NOMO-1 treated with DMSO at 0.1 percent for 48 hours (cell line): ENCODE results near the gene TBC1D5.
"Not testable (repeated sequence)": the region's sequence is repeated elsewhere in the genome, so short reads cannot be mapped to it uniquely, and the experiment has no call there.

ENCODE experiments used
- DNase-seq: peaks from one replicate; lab custom pipeline; 2025; ENCODE audit not compliant: unreplicated experiment; lab: John Stamatoyannopoulos, UW

TBC1D5 gene

DNA sequence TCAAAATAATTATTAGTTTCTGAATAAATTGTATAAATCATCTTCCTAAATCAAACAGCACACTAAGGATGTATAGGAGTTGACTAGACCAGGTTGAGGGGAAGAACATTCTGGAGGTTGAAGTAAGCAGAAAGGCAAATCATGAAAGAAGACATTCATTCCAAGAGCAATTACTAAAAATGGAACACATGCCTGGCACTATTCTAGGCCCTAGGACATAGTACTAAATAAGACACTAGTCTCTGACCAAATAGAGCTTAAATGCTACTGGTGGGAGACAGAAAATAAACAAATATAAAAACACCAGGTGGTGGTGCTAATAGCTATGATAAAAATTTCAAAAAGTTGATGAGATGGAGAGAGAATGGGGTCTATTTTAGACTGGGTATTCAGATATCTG, 190.1 kb downstream of the TBC1D5 start:
- DNase-seq, result no peak

GRCh38 chr3:17551895-17552294, 190.5 kb downstream of the TBC1D5 start:
- DNase-seq, result no peak

DNA sequence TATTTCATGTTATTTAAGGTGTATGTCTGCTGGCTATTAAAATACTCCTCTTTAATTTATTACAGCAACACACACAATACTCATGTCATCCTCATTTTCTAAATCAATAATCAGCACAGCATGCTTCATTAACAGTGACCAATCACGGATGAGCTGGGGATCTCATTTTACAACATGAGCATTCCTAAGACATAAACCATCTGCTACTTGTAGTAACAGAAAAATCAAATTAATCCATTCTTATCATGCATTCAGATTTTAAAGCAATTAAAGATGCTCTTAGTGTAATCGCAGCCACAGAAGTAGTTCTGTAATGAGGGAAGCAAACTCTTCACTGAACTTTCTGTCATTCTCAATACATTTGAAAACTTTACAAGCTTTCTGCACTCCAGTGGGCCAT, 191.1 kb downstream of the TBC1D5 start:
- no peak for DNase-seq

DNA sequence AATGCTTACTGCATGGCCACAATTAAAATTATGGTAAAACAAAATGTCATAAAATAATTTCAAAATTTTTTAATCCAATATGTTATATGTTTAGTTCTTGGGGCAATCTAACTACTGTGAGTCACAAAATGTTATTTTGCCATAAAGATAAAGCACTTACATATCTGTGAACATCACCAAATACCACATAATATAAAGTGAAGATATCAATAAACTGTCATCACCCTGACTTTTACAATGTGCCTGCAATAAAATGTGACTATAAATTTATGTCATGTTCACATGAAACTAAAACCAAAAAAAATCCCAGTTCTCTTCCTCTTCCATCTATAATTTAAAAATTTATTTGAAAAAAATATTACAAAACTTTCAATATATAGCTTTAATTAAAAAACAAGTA, 191.8 kb downstream of the TBC1D5 start:
- no peak for DNase-seq

- no peak for DNase-seq
Measured at GRCh38 chr3:17546500-17547255, 195.8 kb downstream of the TBC1D5 start.

- DNase-seq, result no peak
Measured at GRCh38 chr3:17544632-17545031, 197.8 kb downstream of the TBC1D5 start.

GRCh38 chr3:17542591-17542990, 199.8 kb downstream of the TBC1D5 start:
- DNase-seq, result no peak

- no peak for DNase-seq
Measured at GRCh38 chr3:17539436-17539835, 203.0 kb downstream of the TBC1D5 start.

DNA sequence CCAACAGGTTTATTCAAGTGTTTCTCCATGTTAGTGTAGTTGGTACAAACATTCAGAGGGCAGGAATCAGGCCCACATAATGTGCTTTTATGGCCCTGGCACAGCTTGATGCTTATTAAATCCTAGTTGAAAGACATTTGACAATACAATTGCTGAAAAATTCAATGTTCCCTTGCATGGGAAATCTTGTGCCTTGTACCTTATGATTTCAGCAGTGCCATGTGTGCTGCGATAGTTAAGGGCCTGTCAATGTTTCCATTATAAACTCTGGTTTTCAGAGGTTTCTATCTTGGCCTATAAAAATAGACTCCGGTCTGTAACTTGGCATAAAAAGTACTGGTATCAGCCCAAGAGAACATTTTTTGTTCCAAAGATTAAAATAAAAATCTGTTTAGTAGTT, 207.2 kb downstream of the TBC1D5 start:
- no peak for DNase-seq

- not testable (repeated sequence) for DNase-seq
Measured at GRCh38 chr3:17532446-17532845, 210.0 kb downstream of the TBC1D5 start.

DNA sequence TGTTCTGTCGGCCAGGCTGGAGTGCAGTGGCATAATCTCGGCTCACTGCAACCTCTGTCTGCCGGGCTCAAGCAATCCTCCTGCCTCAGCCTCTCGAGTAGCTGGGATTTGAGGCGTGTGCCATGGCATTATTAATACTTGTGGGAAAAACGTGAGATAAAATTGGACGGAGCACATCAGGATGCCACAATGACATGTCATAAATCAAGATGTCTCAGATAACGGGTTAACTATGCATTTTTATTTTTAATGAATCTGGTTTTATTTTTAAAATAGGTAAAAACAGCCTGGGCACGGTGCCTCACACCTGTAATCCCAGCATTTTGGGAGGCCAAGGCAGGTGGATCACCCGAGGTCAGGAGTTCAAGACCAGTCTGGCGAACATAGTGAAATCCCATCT, 212.8 kb downstream of the TBC1D5 start:
- DNase-seq, result no peak

- DNase-seq, result no peak
Measured at GRCh38 chr3:17518189-17519059, 224.0 kb downstream of the TBC1D5 start.

DNA sequence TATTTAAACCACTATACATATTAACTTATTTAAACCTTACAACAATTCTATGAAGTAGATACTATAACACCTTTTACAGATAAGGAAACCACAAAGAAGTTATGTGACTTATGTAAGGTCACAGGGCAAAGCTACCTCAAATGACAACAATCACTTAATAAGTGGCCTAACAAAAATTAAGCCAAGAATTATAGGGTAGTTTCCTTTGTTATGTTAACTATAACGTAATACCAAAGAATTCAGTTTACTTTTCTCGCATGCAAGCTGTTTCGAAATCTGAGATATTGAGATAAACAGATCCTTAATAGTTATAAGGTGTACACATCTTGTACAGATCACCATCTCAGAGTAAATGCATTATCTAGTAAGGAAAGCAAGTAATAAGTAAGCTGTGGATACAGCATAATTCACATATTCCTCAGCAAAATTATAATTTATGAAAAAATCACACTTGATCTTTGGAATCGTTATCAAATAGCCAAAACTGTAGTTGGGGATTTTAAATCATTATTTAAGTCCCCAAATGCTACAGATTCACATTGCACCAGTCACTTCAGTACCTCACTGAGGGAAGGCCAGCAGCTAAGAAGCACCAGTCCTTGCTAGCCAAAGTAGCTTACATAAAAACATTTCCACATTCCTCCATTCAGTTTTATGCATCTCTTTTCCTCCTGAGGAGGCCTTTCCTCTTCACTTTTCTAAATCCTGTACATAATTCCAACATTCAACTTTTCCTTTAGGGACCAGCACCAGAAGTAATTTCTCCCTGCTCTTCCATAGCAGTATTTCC, 226.8 kb downstream of the TBC1D5 start:
- no peak for DNase-seq

GRCh38 chr3:17514597-17514996, 227.8 kb downstream of the TBC1D5 start:
- DNase-seq, result no peak

GRCh38 chr3:17510265-17510664, 232.2 kb downstream of the TBC1D5 start:
- DNase-seq, result no peak

- no peak for DNase-seq
Measured at GRCh38 chr3:17508180-17508752, 234.2 kb downstream of the TBC1D5 start.

DNA sequence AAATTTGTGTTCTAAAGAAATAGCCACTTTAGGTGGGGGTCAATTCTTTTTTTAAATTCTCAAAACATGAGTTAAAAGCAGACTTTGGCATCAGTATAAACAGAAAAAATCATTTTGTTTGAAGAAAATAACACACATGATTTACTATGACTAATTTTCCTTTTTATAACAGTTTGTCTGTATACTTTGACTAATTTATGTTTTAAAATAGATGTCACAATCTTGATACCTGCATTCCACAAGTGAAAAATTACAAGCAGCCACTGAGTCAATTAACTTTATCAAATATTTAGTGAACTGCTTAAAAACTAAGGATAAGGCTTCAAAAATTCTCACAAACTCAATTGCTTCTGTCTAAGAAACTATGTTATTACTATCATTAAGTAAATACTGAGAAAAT, 235.0 kb downstream of the TBC1D5 start:
- DNase-seq, result no peak

- DNase-seq, result no peak
Measured at GRCh38 chr3:17505856-17506255, 236.6 kb downstream of the TBC1D5 start.

GRCh38 chr3:17501745-17502144, 240.7 kb downstream of the TBC1D5 start:
- no peak for DNase-seq

DNA sequence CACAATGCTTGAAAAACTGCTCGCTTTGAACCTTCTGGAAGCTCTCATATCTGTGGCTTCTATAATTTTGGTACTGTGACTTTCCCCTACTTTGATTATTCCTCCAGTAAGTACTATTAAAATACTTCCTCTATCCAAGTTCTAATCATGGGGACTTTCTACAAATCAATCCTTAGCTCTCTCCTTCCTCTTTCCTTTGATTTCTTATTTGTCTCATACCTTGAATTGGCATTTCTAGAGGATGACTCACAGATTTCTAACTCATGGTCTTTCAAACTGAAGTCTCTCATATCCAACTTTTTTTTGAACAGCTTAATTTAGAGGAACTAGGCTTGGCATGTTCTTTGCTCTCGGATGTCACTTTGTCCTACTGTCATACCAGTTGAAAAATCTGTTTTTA, 241.8 kb downstream of the TBC1D5 start:
- DNase-seq, result peak; percentile 31

DNA sequence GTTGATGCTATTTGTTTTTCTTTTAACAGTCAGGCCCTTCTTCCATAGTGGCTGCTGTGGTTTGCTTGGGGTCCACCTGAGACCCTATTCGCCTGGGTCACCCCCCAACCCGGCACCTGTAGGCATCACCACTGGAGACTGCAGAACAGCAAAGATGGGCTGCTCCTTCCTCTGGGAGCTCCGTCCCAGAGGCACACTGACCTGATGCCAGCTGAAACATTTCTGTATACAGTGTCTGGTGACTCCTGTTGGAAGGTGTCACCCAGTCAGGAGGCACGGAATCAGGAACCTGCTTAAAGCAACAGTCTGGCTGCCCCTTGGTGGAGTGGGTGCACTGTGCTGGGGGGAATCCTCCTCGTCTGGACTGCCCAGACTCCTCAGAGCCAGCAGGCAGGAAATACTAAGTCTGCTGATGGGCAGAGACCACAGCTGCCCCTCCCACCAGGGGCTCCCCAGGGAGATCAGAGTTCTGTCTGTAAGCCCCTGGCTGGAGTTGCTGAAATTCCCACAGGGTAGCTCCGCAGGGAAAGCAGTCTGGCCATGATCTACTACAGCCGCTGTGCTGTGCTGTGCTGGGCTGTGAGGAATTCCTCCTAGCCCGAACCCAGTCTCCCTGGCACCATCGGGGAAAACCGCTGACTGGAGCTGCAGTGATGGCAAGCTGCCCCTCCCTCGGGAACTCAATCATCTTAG, 248.2 kb downstream of the TBC1D5 start:
- DNase-seq, result no peak
